ENCODE results near the gene IL36B. TPM values are rescaled to one million over a fixed set of nuclear protein-coding genes. Genes with fewer than 3 reads are reported as not detected.
A peak's percentile ranks its signal among the peaks of the same experiment; 100 is the strongest.

IL36B gene
- total and polyA plus RNA-seq, 9 of the 15 experiments (the other 6 are each of a cell fraction or from before 2014, with no cell fraction given), result not detected

- TF ChIP-seq MYC (IDR thresholded peaks at IDR 0.05; ENCODE audit: low read depth, low read length), result no peak
- no peak for TF ChIP-seq MYC (CRISPR knock-in tag; IDR thresholded peaks at IDR 0.05; ENCODE audit: borderline replicate concordance, low read depth)
- TF ChIP-seq U2AF1 (optimal IDR thresholded peaks at IDR 0.05; ENCODE audit: low read depth, low read length), result no peak
- no peak for TF ChIP-seq CREB1 (IDR thresholded peaks at IDR 0.05)
- TF ChIP-seq CREB1 (CRISPR knock-in tag; IDR thresholded peaks at IDR 0.05), result no peak
- TF ChIP-seq GABPA (tag; conservative IDR thresholded peaks at IDR 0.05; ENCODE audit: low read depth), result no peak
- no peak for TF ChIP-seq EZH2 (IDR thresholded peaks at IDR 0.05; ENCODE audit: borderline replicate concordance, low read depth, low read length)
- peak; percentile 91 for TF ChIP-seq MAFG (tag; conservative IDR thresholded peaks at IDR 0.05)
- TF ChIP-seq FOXP1 (CRISPR knock-in tag; IDR thresholded peaks at IDR 0.05), result no peak
- TF ChIP-seq ZBTB17 (CRISPR knock-in tag; IDR thresholded peaks at IDR 0.05), result no peak
- no peak for TF ChIP-seq ZNF766 (CRISPR knock-in tag; conservative IDR thresholded peaks at IDR 0.05)
- TF ChIP-seq MAFK (IDR thresholded peaks at IDR 0.05; ENCODE audit: low read length), result peak; percentile 63
- 0 out of 2 replicates have a peak, but pooled peaks have one; percentile 21 for TF ChIP-seq FOSL1 (tag; conservative IDR thresholded peaks at IDR 0.05)
- no peak for TF ChIP-seq PBX2 (CRISPR knock-in tag; IDR thresholded peaks at IDR 0.05; ENCODE audit: low read depth)
- TF ChIP-seq PBX2 (tag; conservative IDR thresholded peaks at IDR 0.05; ENCODE audit: low read depth), result no peak
- no peak for TF ChIP-seq FIP1L1 (IDR thresholded peaks at IDR 0.05; ENCODE audit: low read depth, low read length, poor library complexity, severe bottlenecking)
- no peak for TF ChIP-seq ZBTB8A (IDR thresholded peaks at IDR 0.05; ENCODE audit: partially characterized antibody)
- no peak for TF ChIP-seq TSC22D4 (tag; IDR thresholded peaks at IDR 0.05)
Observed at GRCh38 chr2:113039719-113040118, 12.9 kb downstream of the IL36B start (continued).
